IMR-90 (cell line): ENCODE measurements around the gene AKT2. TPM values are rescaled to one million over a fixed set of nuclear protein-coding genes. Genes with fewer than 3 reads are reported as not detected.

ENCODE experiments used
- ATAC-seq: fragments of 200-7000 bp; cut with Tn5 transposase; 2 replicates; pipeline ENCODE4 v1.9.1; 2020; ENCODE audit warnings: low read depth, mild to moderate bottlenecking, moderate library complexity
- BruUV-seq: library from RNA; stranded (reverse); fragments of 400-500 nt; replicated peaks from 2 replicates; lab custom pipeline; 2021; lab: Mats Ljungman, UMichigan
- CTCF ChIA-PET: fragments of 300-600 bp; formaldehyde crosslinking; extraction: SDS; loops from one replicate; lab custom pipeline; 2021; ENCODE audit warnings: antibody characterized with exemption; lab: Yijun Ruan, JAX
- POLR2A ChIA-PET: fragments of 300-600 bp; sonication (Branson Sonifier 250); formaldehyde crosslinking; loops from one replicate; lab custom pipeline; 2022; ENCODE audit warnings: antibody characterized with exemption; ENCODE audit not compliant: unreplicated experiment; lab: Charles Lee
- DNase-seq: peaks from one replicate; pipeline ENCODE4 v3.0.0; 2013
- H2AFZ ChIP-seq: replicated peaks from 2 replicates; pipeline ENCODE3; 2013; ENCODE audit warnings: low read length, mild to moderate bottlenecking; ENCODE audit not compliant: poor library complexity
- H2AK5ac ChIP-seq: 2 replicates; pipeline ENCODE4 v1.6.1; 2013; ENCODE audit warnings: low read depth, low read length, inconsistent platforms
- H2AK9ac ChIP-seq: replicated peaks from 2 replicates; pipeline ENCODE3; 2013; ENCODE audit warnings: mild to moderate bottlenecking, low read depth, low read length, moderate library complexity; ENCODE audit not compliant: poor library complexity
- H2BK120ac ChIP-seq: 2 replicates; pipeline ENCODE4 v1.6.1; 2013; ENCODE audit warnings: low read depth, low read length, inconsistent platforms
- H2BK15ac ChIP-seq: 3 replicates; pipeline ENCODE4 v1.6.1; 2013; ENCODE audit warnings: low read depth, low read length, inconsistent platforms
- H2BK20ac ChIP-seq: 2 replicates; pipeline ENCODE4 v1.6.1; 2013; ENCODE audit warnings: low read depth, mild to moderate bottlenecking, inconsistent platforms, low read length, moderate library complexity
- H2BK5ac ChIP-seq: 2 replicates; pipeline ENCODE4 v1.6.1; 2013; ENCODE audit warnings: mild to moderate bottlenecking, low read depth, low read length, inconsistent platforms; ENCODE audit not compliant: poor library complexity, severe bottlenecking
- H3K14ac ChIP-seq: replicated peaks from 2 replicates; pipeline ENCODE4 v1.6.1; 2013; ENCODE audit warnings: low read depth, low read length, inconsistent platforms
- H3K18ac ChIP-seq: 2 replicates; pipeline ENCODE4 v1.6.1; 2013; ENCODE audit warnings: low read depth, low read length, control low read depth
- H3K23ac ChIP-seq: 2 replicates; pipeline ENCODE4 v1.6.1; 2013; ENCODE audit warnings: low read depth, low read length, inconsistent platforms
- H3K27ac ChIP-seq: 2 replicates; pipeline ENCODE4 v1.5.1; 2013; ENCODE audit warnings: mild to moderate bottlenecking, control low read depth, low read length; ENCODE audit not compliant: insufficient read depth
- H3K27me3 ChIP-seq: 2 replicates; pipeline ENCODE4 v1.6.1; 2013; ENCODE audit warnings: low read length; ENCODE audit not compliant: control insufficient read depth, insufficient read depth
- H3K36me3 ChIP-seq: 2 replicates; pipeline ENCODE4 v1.6.1; 2013; ENCODE audit warnings: low read length, mixed read lengths; ENCODE audit not compliant: control insufficient read depth, insufficient read depth
- H3K4ac ChIP-seq: 2 replicates; pipeline ENCODE4 v1.6.1; 2013; ENCODE audit warnings: low read depth, low read length, inconsistent platforms
- H3K4me1 ChIP-seq: 2 replicates; pipeline ENCODE4 v1.6.1; 2013; ENCODE audit warnings: low read length, mixed read lengths; ENCODE audit not compliant: control insufficient read depth, insufficient read depth
- H3K4me2 ChIP-seq: 2 replicates; pipeline ENCODE4 v1.6.1; 2013; ENCODE audit warnings: low read depth, mild to moderate bottlenecking, control low read depth, low read length, moderate library complexity
- H3K4me3 ChIP-seq: 2 replicates; pipeline ENCODE4 v1.5.1; 2013; ENCODE audit warnings: low read depth, mild to moderate bottlenecking, control low read depth, low read length, moderate library complexity; ENCODE audit not compliant: insufficient read depth
- H3K56ac ChIP-seq: 2 replicates; pipeline ENCODE4 v1.6.1; 2013; ENCODE audit warnings: low read length, inconsistent platforms; ENCODE audit not compliant: insufficient read depth; ENCODE audit errors: extremely low read depth
- H3K79me1 ChIP-seq, 2 experiments: 2 replicates each; pipeline ENCODE4 v1.6.1; 2013; ENCODE audit warnings: low read length in 2 of 2, inconsistent platforms in 1 of 2, low read depth in 1 of 2
- H3K9ac ChIP-seq: 2 replicates; pipeline ENCODE4 v1.6.1; 2013; ENCODE audit warnings: low read depth, low read length, control low read depth
- H3K9me1 ChIP-seq: 2 replicates; pipeline ENCODE4 v1.6.1; 2013; ENCODE audit warnings: low read length, inconsistent platforms; ENCODE audit not compliant: insufficient read depth
- H3K9me3 ChIP-seq: 2 replicates; pipeline ENCODE4 v1.6.1; 2013; ENCODE audit warnings: low read length; ENCODE audit not compliant: control insufficient read depth, insufficient read depth
- H4K20me1 ChIP-seq: 2 replicates; pipeline ENCODE4 v1.6.1; 2013; ENCODE audit warnings: low read length, inconsistent platforms; ENCODE audit not compliant: insufficient read depth
- H4K5ac ChIP-seq: 2 replicates; pipeline ENCODE4 v1.6.1; 2013; ENCODE audit warnings: mild to moderate bottlenecking, low read depth, low read length, control low read depth
- H4K8ac ChIP-seq, 2 experiments: 2 replicates each; pipeline ENCODE4 v1.6.1; 2013; ENCODE audit warnings: low read depth in 2 of 2, low read length in 2 of 2, control low read depth in 1 of 2, inconsistent platforms in 1 of 2
- H4K91ac ChIP-seq: 2 replicates; pipeline ENCODE4 v1.6.1; 2013; ENCODE audit warnings: low read depth, low read length, inconsistent platforms; ENCODE audit not compliant: insufficient read depth
- BHLHE40 ChIP-seq: fragments of 150-350 bp; IDR thresholded peaks from 2 replicates; pipeline ENCODE4 v1.6.1; 2016; ENCODE audit warnings: mild to moderate bottlenecking, low read depth, low read length
- CEBPB ChIP-seq: IDR thresholded peaks from 2 replicates; pipeline ENCODE4 v1.6.1; 2012; ENCODE audit warnings: low read depth, low read length, improper control_type of control experiment
- CHD1 ChIP-seq: IDR thresholded peaks from 2 replicates; pipeline ENCODE4 v1.6.1; 2012; ENCODE audit warnings: low read depth, low read length, improper control_type of control experiment
- FOS ChIP-seq: fragments of 150-350 bp; IDR thresholded peaks from 2 replicates; pipeline ENCODE4 v1.6.1; 2016; ENCODE audit warnings: low read depth, low read length
- MAFK ChIP-seq: IDR thresholded peaks from 2 replicates; pipeline ENCODE4 v1.6.1; 2012; ENCODE audit warnings: low read depth, low read length, improper control_type of control experiment
- MAZ ChIP-seq: IDR thresholded peaks from 2 replicates; pipeline ENCODE4 v1.6.1; 2012; ENCODE audit warnings: low read depth, mild to moderate bottlenecking, low read length, improper control_type of control experiment, moderate library complexity, borderline replicate concordance
- MXI1 ChIP-seq: IDR thresholded peaks from 2 replicates; pipeline ENCODE4 v1.6.1; 2012; ENCODE audit warnings: low read depth, mild to moderate bottlenecking, low read length, moderate library complexity, borderline replicate concordance
- NFE2L2 ChIP-seq: fragments of 150-350 bp; IDR thresholded peaks from 2 replicates; pipeline ENCODE4 v1.6.1; 2016; ENCODE audit warnings: low read depth, mild to moderate bottlenecking, low read length
- POLR2A ChIP-seq: IDR thresholded peaks from 2 replicates; pipeline ENCODE4 v1.6.1; 2012; ENCODE audit warnings: mild to moderate bottlenecking, low read depth, low read length
- RAD21 ChIP-seq: IDR thresholded peaks from 2 replicates; pipeline ENCODE4 v1.6.1; 2012; ENCODE audit warnings: low read length, improper control_type of control experiment
- RCOR1 ChIP-seq: IDR thresholded peaks from 2 replicates; pipeline ENCODE4 v1.6.1; 2012; ENCODE audit warnings: mild to moderate bottlenecking, low read length, improper control_type of control experiment; ENCODE audit not compliant: insufficient replicate concordance
- RFX5 ChIP-seq: IDR thresholded peaks from 2 replicates; pipeline ENCODE4 v1.8.0; 2012; ENCODE audit warnings: low read depth, mild to moderate bottlenecking, low read length, moderate library complexity
- USF2 ChIP-seq: fragments of 150-350 bp; IDR thresholded peaks from 2 replicates; pipeline ENCODE4 v1.6.1; 2017; ENCODE audit warnings: mild to moderate bottlenecking, antibody characterized with exemption, low read length, low read depth
- WGBS, 2 experiments: methylation state at CpG; one replicate each; pipeline versions ENCODE4 v1.1.5 to v1.1.7; 2013; ENCODE audit warnings: missing lambda C conversion rate in 2 of 2; ENCODE audit not compliant: insufficient read length in 1 of 2; ENCODE audit errors: extremely low coverage in 2 of 2; 5-methylcytosine and 5-hydroxymethylcytosine counted together
- dilution Hi-C: fragments of 300-500 bp; cut with HindIII; formaldehyde crosslinking; loops from one replicate; pipeline ENCODE4 v1.14.3; 2018; ENCODE audit warnings: low sequenced_read_pairs; ENCODE audit not compliant: unreplicated experiment
- in situ Hi-C: fragments of 300-500 bp; cut with MboI; formaldehyde crosslinking; loops from 3 replicates; pipeline ENCODE4 v1.14.3; 2019; ENCODE audit warnings: low sequenced_read_pairs, inconsistent platforms, mixed read lengths
- intact Hi-C: fragments of 100-400 bp; cut with micrococcal nuclease; formaldehyde crosslinking; loops from 2 replicates; pipeline ENCODE4 v1.10.0; 2022
- polyA plus RNA-seq, 3 experiments: library from polyadenylated mRNA; depleted of rRNA; stranded (reverse); fragments of >200 nt; gene quantifications; 2 replicates each; pipeline ENCODE4 v1.2.3, GENCODE V29; 2012; ENCODE audit warnings: low replicate concordance in 1 of 3
- total RNA-seq: library from RNA; depleted of rRNA; stranded (reverse); fragments of >200 nt; gene quantifications from 2 replicates; pipeline ENCODE4 v1.2.3, GENCODE V29; 2012
- TF ChIP-seq, protein P1 (sequence below): fragments of 150-350 bp; IDR thresholded peaks from 2 replicates; pipeline ENCODE4 v1.6.1; 2016; ENCODE audit warnings: low read depth, mild to moderate bottlenecking, low read length, moderate library complexity, borderline replicate concordance
- TF ChIP-seq, protein P2 (sequence below): conservative IDR thresholded peaks from 2 replicates; pipeline ENCODE4 v1.5.1; 2012; ENCODE audit warnings: mild to moderate bottlenecking, low read depth, low read length, improper control_type of control experiment

The AKT2 gene
- total and polyA plus RNA-seq, 2 of the 4 experiments (the other 2 are of a cell fraction), result 61.5 to 104 TPM

DNA sequence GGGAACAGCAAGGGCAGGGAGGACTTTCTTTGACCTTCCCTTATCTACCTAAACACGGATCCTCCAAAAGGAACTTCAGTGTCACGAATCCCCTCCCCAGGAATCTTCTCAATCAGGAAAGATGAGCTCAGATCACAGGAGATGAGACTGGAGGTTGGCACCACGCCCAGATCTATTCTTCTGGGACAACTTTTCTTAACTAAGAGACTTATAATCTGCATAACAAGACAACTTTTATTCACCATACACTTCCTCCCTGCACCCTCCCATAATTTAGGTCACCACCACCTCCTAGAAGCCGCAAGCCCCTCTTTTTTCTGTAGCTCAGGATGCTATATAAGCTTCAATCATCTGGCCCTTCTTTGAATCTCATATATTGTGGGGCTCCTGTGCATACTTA is 19.2 kb upstream of the AKT2 start:
- Histone ChIP-seq H2AFZ (no peak overlapping the region), H2AK5ac (no peak overlapping the region), H2BK15ac (no peak overlapping the region), H2AK9ac (no peak overlapping the region), H3K79me1 (no peaks in the 10 kb centered on the region), H3K9me1 (no peaks in the 10 kb centered on the region), H3K27ac (no peak overlapping the region), H3K9me3 (no peaks in the 10 kb centered on the region), H3K9ac (no peak overlapping the region), H3K36me3 (no peaks in the 10 kb centered on the region), H3K18ac (no peak overlapping the region), H2BK20ac (no peak overlapping the region), H3K4me1 (no peaks in the 10 kb centered on the region), H3K4me3 (no peak overlapping the region), H3K23ac (no peak overlapping the region), H4K5ac (no peak overlapping the region), H3K4me2 (no peak overlapping the region), H3K14ac (no peak overlapping the region), H2BK120ac (no peak overlapping the region), H3K27me3 (no peaks in the 10 kb centered on the region), H3K4ac (no peak overlapping the region), H4K20me1 (no peaks in the 10 kb centered on the region), H2BK5ac (no peak overlapping the region), H4K8ac (no peak overlapping the region), H3K56ac (no peak overlapping the region), H4K91ac (no peak overlapping the region)
- no CpG with 5 or more reads among the region's 4 CpGs for WGBS, 2 experiments
- dilution Hi-C loops (no loop called here), intact Hi-C loops (loop anchor here (10.0 kb wide), 1 partner anchor 120 kb away; the partner anchor contains the start of gene SERTAD1), in situ Hi-C loops (loop anchor here (10.0 to 25.0 kb wide), 2 partner anchors 208 to 300 kb away; partner anchors contain the start of gene LTBP4)
- TF ChIP-seq MAFK (no peak), USF2 (no peak), RCOR1 (no peak), MXI1 (no peak), POLR2A (no peak), CHD1 (no peak), RAD21 (no peak), NFE2L2 (no peak), FOS (no peak), MAZ (no peak), CEBPB (no peak), RFX5 (no peak), BHLHE40 (no peak)
- TF ChIP-seq, protein P1, sequence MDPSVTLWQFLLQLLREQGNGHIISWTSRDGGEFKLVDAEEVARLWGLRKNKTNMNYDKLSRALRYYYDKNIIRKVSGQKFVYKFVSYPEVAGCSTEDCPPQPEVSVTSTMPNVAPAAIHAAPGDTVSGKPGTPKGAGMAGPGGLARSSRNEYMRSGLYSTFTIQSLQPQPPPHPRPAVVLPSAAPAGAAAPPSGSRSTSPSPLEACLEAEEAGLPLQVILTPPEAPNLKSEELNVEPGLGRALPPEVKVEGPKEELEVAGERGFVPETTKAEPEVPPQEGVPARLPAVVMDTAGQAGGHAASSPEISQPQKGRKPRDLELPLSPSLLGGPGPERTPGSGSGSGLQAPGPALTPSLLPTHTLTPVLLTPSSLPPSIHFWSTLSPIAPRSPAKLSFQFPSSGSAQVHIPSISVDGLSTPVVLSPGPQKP, result no peak
- TF ChIP-seq, protein P2, sequence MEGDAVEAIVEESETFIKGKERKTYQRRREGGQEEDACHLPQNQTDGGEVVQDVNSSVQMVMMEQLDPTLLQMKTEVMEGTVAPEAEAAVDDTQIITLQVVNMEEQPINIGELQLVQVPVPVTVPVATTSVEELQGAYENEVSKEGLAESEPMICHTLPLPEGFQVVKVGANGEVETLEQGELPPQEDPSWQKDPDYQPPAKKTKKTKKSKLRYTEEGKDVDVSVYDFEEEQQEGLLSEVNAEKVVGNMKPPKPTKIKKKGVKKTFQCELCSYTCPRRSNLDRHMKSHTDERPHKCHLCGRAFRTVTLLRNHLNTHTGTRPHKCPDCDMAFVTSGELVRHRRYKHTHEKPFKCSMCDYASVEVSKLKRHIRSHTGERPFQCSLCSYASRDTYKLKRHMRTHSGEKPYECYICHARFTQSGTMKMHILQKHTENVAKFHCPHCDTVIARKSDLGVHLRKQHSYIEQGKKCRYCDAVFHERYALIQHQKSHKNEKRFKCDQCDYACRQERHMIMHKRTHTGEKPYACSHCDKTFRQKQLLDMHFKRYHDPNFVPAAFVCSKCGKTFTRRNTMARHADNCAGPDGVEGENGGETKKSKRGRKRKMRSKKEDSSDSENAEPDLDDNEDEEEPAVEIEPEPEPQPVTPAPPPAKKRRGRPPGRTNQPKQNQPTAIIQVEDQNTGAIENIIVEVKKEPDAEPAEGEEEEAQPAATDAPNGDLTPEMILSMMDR, result no peak
- no peak for ATAC-seq
- CTCF ChIA-PET, result no interaction called here
- no peak for DNase-seq
- POLR2A ChIA-PET, result no interaction called here
- no TSS peak for BruUV-seq
